HepG2 (cell line): ENCODE measurements around the gene RBM25. TPM values are rescaled to one million over a fixed set of nuclear protein-coding genes. Genes with fewer than 3 reads are reported as not detected.
A peak's percentile ranks its signal among the peaks of the same experiment; 100 is the strongest.

Source experiments
- AGO1 ChIP-seq: fragments of 200-400 bp; formaldehyde crosslinking; IDR thresholded peaks from 2 replicates; pipeline ENCODE4 v1.6.1; 2017; ENCODE audit warnings: mild to moderate bottlenecking, low read depth, low read length, moderate library complexity; ENCODE audit not compliant: poor library complexity, severe bottlenecking
- BCL6 ChIP-seq: IDR thresholded peaks from 2 replicates; pipeline ENCODE4 v1.6.1; 2016; ENCODE audit warnings: missing genetic modification reagents, missing compliant biosample characterization
- BRCA1 ChIP-seq: sonication (generic); formaldehyde crosslinking; IDR thresholded peaks from 2 replicates; pipeline ENCODE4 v1.4.0; 2020; ENCODE audit warnings: missing genetic modification reagents
- CHCHD3 ChIP-seq: sonication (generic); formaldehyde crosslinking; IDR thresholded peaks from 2 replicates; pipeline ENCODE4 v1.8.0; 2022; ENCODE audit warnings: mild to moderate bottlenecking, missing genetic modification reagents, moderate library complexity
- HOXA3 ChIP-seq: sonication (generic); formaldehyde crosslinking; IDR thresholded peaks from 2 replicates; pipeline ENCODE4 v1.5.0; 2020; ENCODE audit warnings: missing genetic modification reagents
- HOXA5 ChIP-seq: sonication (generic); formaldehyde crosslinking; IDR thresholded peaks from 2 replicates; pipeline ENCODE4 v1.4.0; 2020; ENCODE audit warnings: missing genetic modification reagents
- MAZ ChIP-seq, 2 experiments: sonication (generic) in 1 of 2; formaldehyde crosslinking in 1 of 2; IDR thresholded peaks; 2 replicates each; pipeline versions ENCODE4 v1.5.0 to v1.6.1; 2012 to 2020; ENCODE audit warnings: low read depth in 2 of 2, mild to moderate bottlenecking in 2 of 2, borderline replicate concordance in 1 of 2, improper control_type of control experiment in 1 of 2, low read length in 1 of 2, missing genetic modification reagents in 1 of 2, moderate library complexity in 1 of 2
- PCBP1 ChIP-seq: fragments of 200-400 bp; formaldehyde crosslinking; IDR thresholded peaks from 2 replicates; pipeline ENCODE4 v1.6.1; 2017; ENCODE audit warnings: mild to moderate bottlenecking, low read depth, low read length, borderline replicate concordance
- TBX2 ChIP-seq: sonication (generic); formaldehyde crosslinking; IDR thresholded peaks from 2 replicates; pipeline ENCODE4 v1.5.0; 2020; ENCODE audit warnings: missing genetic modification reagents, mild to moderate bottlenecking, borderline replicate concordance
- TCF7 ChIP-seq: sonication (generic); IDR thresholded peaks from 2 replicates; pipeline ENCODE4 v1.6.1; 2016; ENCODE audit warnings: antibody characterized with exemption, low read depth
- ZNF431 ChIP-seq: sonication (generic); formaldehyde crosslinking; IDR thresholded peaks from 2 replicates; pipeline ENCODE4 v1.9.0; 2022; ENCODE audit warnings: missing genetic modification reagents, low read depth, mild to moderate bottlenecking, borderline replicate concordance
- polyA plus RNA-seq, 8 experiments: library from polyadenylated mRNA; depleted of rRNA in 3 of 8; stranded (reverse) in 7 of 8; unstranded in 1 of 8; fragments of >200 nt; fragmentation: Illumina TruSeq in 4 of 8; extraction: Trizol in 4 of 8; gene quantifications; 2 replicates each; pipeline versions ENCODE4 v1.2.1 to v1.2.3, GENCODE V29; 2011 to 2016; ENCODE audit warnings: low read depth in 4 of 8, missing spikeins in 1 of 8, mixed read lengths in 1 of 8; ENCODE audit not compliant: insufficient read depth in 1 of 8
- total RNA-seq, 5 experiments: library from RNA; depleted of rRNA; stranded (reverse); fragments of >200 nt; fragmentation: Illumina TruSeq; extraction: Trizol; gene quantifications; 2 replicates each; pipeline ENCODE4 v1.2.3, GENCODE V29; 2016; ENCODE audit warnings: low read depth in 1 of 5
- TF ChIP-seq, protein P1 (sequence below): sonication (generic); formaldehyde crosslinking; IDR thresholded peaks from 2 replicates; pipeline ENCODE4 v1.5.0; 2020; ENCODE audit warnings: mild to moderate bottlenecking, missing genetic modification reagents
- TF ChIP-seq, protein P2 (sequence below): sonication (generic); formaldehyde crosslinking; IDR thresholded peaks from 2 replicates; pipeline ENCODE4 v1.4.0; 2020; ENCODE audit warnings: missing genetic modification reagents, borderline replicate concordance

The RBM25 gene
- total and polyA plus RNA-seq, 2 of the 13 experiments (the other 11 are each of a cell fraction or from before 2014, with no cell fraction given) = 34.1 to 65.9 TPM

DNA sequence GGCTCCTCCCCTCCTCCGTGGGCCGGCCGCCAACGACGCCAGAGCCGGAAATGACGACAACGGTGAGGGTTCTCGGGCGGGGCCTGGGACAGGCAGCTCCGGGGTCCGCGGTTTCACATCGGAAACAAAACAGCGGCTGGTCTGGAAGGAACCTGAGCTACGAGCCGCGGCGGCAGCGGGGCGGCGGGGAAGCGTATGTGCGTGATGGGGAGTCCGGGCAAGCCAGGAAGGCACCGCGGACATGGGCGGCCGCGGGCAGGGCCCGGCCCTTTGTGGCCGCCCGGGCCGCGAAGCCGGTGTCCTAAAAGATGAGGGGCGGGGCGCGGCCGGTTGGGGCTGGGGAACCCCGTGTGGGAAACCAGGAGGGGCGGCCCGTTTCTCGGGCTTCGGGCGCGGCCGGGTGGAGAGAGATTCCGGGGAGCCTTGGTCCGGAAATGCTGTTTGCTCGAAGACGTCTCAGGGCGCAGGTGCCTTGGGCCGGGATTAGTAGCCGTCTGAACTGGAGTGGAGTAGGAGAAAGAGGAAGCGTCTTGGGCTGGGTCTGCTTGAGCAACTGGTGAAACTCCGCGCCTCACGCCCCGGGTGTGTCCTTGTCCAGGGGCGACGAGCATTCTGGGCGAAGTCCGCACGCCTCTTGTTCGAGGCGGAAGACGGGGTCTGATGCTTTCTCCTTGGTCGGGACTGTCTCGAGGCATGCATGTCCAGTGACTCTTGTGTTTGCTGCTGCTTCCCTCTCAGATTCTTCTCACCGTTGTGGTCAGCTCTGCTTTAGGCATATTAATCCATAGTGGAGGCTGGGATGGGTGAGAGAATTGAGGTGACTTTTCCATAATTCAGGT, 78.3 kb downstream of the RBM25 start, which contains the start of gene PSEN1 (continued):
- TF ChIP-seq, protein P1, sequence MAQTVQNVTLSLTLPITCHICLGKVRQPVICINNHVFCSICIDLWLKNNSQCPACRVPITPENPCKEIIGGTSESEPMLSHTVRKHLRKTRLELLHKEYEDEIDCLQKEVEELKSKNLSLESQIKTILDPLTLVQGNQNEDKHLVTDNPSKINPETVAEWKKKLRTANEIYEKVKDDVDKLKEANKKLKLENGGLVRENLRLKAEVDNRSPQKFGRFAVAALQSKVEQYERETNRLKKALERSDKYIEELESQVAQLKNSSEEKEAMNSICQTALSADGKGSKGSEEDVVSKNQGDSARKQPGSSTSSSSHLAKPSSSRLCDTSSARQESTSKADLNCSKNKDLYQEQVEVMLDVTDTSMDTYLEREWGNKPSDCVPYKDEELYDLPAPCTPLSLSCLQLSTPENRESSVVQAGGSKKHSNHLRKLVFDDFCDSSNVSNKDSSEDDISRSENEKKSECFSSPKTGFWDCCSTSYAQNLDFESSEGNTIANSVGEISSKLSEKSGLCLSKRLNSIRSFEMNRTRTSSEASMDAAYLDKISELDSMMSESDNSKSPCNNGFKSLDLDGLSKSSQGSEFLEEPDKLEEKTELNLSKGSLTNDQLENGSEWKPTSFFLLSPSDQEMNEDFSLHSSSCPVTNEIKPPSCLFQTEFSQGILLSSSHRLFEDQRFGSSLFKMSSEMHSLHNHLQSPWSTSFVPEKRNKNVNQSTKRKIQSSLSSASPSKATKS (CRISPR knock-in tag) = no peak
- TF ChIP-seq BCL6 (CRISPR knock-in tag) = no peak
- peak; percentile 33 for TF ChIP-seq AGO1
- TF ChIP-seq, protein P2, sequence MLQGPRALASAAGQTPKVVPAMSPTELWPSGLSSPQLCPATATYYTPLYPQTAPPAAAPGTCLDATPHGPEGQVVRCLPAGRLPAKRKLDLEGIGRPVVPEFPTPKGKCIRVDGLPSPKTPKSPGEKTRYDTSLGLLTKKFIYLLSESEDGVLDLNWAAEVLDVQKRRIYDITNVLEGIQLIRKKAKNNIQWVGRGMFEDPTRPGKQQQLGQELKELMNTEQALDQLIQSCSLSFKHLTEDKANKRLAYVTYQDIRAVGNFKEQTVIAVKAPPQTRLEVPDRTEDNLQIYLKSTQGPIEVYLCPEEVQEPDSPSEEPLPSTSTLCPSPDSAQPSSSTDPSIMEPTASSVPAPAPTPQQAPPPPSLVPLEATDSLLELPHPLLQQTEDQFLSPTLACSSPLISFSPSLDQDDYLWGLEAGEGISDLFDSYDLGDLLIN (CRISPR knock-in tag) = no peak
- no peak for TF ChIP-seq ZNF431 (CRISPR knock-in tag)
- TF ChIP-seq PCBP1 = no peak
- peak; percentile 46 for TF ChIP-seq TBX2
- TF ChIP-seq MAZ (IDR thresholded peaks at IDR 0.05; ENCODE audit: borderline replicate concordance, low read depth, low read length) = peak; percentile 21; the same call in 1 of the 2 replicates
- peak; percentile 64; the same call in 1 of the 2 replicates for TF ChIP-seq MAZ (CRISPR knock-in tag; IDR thresholded peaks at IDR 0.05; ENCODE audit: low read depth)
- TF ChIP-seq HOXA3 (CRISPR knock-in tag) = peak; percentile 49; the same call in 1 of the 2 replicates
- TF ChIP-seq TCF7 = no peak
- no peak for TF ChIP-seq CHCHD3 (CRISPR knock-in tag)
- peak; percentile 59; the same call in 1 of the 2 replicates for TF ChIP-seq HOXA5
- 0 out of 2 replicates have a peak, but pooled peaks have one; percentile 62 for TF ChIP-seq BRCA1 (CRISPR knock-in tag)
